ENCODE data around the gene NEK8. TPM values are rescaled to one million over a fixed set of nuclear protein-coding genes. Genes with fewer than 3 reads are reported as not detected.

Gene NEK8
- total RNA-seq, 2 donors from 2014 or later: 2.9 to 18.5 TPM

DNA sequence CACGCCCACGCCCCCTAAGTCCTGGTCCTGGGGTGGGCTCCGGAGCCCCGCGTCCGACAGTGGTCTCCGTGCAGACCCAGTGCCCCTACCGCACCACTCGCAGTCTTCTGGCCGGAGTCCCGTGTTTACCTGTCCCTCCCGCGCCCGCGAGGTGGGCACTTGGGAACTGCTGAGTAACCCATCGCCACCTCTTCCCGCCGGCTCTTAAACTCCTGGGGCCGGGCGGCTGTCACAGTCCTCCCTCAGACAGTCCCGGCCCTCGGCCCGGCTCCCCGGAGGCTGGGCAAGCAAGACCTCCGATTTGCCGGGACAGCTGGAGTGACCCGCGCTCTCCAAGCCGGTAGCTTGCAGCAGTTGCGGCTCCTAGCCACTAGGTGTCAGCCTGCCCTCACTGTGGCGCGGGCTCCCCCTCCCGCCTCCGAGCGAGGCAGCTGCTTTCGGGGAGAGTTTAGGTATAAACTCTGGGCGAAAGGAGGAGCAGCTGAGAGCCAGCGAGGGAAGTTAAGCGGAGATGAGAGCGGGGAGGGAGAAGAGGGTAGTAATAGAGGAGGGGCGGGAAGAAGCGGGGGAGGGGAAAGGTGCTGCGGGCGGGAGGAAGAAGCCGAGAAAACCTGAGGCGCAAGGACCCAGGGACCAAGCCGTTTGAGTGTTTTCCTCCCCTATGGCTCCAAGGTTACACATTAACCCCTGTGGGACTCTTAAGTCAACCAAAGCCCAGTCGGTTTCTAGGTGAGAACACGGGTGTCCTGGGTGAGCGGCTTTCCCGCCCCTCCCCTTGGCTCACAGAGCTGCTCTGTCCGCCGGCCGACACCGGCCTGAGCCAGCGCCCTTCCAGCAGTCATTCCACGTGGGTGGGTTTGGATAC lies 1.7 kb upstream of the NEK8 start:
- TF ChIP-seq, protein P1, sequence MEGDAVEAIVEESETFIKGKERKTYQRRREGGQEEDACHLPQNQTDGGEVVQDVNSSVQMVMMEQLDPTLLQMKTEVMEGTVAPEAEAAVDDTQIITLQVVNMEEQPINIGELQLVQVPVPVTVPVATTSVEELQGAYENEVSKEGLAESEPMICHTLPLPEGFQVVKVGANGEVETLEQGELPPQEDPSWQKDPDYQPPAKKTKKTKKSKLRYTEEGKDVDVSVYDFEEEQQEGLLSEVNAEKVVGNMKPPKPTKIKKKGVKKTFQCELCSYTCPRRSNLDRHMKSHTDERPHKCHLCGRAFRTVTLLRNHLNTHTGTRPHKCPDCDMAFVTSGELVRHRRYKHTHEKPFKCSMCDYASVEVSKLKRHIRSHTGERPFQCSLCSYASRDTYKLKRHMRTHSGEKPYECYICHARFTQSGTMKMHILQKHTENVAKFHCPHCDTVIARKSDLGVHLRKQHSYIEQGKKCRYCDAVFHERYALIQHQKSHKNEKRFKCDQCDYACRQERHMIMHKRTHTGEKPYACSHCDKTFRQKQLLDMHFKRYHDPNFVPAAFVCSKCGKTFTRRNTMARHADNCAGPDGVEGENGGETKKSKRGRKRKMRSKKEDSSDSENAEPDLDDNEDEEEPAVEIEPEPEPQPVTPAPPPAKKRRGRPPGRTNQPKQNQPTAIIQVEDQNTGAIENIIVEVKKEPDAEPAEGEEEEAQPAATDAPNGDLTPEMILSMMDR (IDR thresholded peaks at IDR 0.05): peak; percentile 99 to 100 (median 100)
- TF ChIP-seq POLR2A (IDR thresholded peaks at IDR 0.05): peak in 2 of 3 donors; percentile 37 to 53
- ATAC-seq (peak; percentile 74), DNase-seq (peak; percentile 92 to 95 (median 95))
- H3K36me3 ChIP-seq (replicated peaks in 1 of 2; ENCODE audit: insufficient read depth in 1 of 2, low read depth in 2 of 2): peaks cover 18 to 22% of the 10 kb centered on the region in 2 donors
- no peaks in the 10 kb centered on the region for H3K9me3 ChIP-seq
- H3K27me3 ChIP-seq: no peaks in the 10 kb centered on the region
- peaks cover 46% of the 10 kb centered on the region for H3K4me1 ChIP-seq
- H3K27ac ChIP-seq: peak overlapping the region; percentile 95 to 99 (median 98)
- 0 to 1% methylated on average over 31 to 56 of the region's 57 CpGs for WGBS, 2 donors
- H3K4me3 ChIP-seq: peak overlapping the region; percentile 54 to 59
- intact Hi-C loops (cut with DNase I): no loop called here

DNA sequence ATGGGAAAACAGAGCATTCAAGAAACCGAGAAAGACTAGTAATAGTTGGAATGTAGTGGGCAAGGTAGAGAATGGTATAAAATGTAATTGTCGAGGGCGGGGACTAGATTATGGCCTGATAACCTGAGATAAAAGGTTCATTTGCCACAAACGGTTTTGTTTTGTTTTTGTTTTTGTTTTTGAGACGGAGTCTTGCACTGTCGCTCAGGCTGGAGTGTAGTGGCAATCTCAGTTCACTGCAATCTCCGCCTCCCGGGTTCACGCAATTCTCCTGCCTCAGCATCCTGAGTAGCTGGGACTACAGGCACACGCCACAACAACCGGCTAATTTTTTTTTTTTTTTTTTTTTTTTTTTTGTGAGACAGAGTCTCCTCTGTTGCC lies 1.4 kb downstream of the NEK8 start:
- DNase-seq: no peak
- Histone ChIP-seq H3K36me3 (replicated peaks in 1 of 2; ENCODE audit: insufficient read depth in 1 of 2, low read depth in 2 of 2) (no peaks in the 10 kb centered on the region), H3K4me3 (no peak overlapping the region), H3K27me3 (no peaks in the 10 kb centered on the region), H3K4me1 (peaks cover 25% of the 10 kb centered on the region), H3K27ac (no peak overlapping the region), H3K9me3 (no peaks in the 10 kb centered on the region)
- ATAC-seq: no peak
- WGBS, 2 donors: 81 to 85% methylated on average over 11 of the region's 11 CpGs
- intact Hi-C loops (cut with DNase I): no loop called here
- no peak for TF ChIP-seq POLR2A (IDR thresholded peaks at IDR 0.05)
- TF ChIP-seq, protein P1 (IDR thresholded peaks at IDR 0.05): no peak

DNA sequence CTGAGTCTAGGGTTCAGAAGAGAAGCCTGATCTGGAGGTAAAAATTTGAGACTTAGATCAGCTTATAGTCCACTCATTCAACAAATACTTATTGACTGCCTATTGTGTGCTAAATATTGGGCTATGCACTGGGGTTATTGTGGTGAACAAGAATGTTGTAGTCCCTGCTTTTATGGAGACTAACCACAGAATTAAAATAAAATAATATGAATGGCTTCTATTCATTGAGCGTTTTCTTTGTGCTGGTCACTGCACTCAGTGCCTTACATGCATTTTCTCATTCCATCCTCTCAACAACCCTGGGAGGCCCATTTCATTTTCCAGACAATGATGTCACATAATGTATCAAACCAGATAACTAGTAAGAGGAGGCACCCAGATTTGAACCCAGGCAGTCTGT lies 4.8 kb downstream of the NEK8 start:
- H3K9me3 ChIP-seq: no peaks in the 10 kb centered on the region
- no peaks in the 10 kb centered on the region for H3K27me3 ChIP-seq
- no peak for ATAC-seq
- 81 to 86% methylated on average over 1 of the region's 1 CpG for WGBS, 2 donors
- H3K4me3 ChIP-seq: no peak overlapping the region
- intact Hi-C loops (cut with DNase I): no loop called here
- H3K4me1 ChIP-seq: peaks cover 6% of the 10 kb centered on the region
- no peaks in the 10 kb centered on the region for H3K36me3 ChIP-seq (replicated peaks in 1 of 2; ENCODE audit: insufficient read depth in 1 of 2, low read depth in 2 of 2)
- no peak for DNase-seq
- TF ChIP-seq POLR2A (IDR thresholded peaks at IDR 0.05): no peak
- TF ChIP-seq, protein P1 (IDR thresholded peaks at IDR 0.05): no peak
- no peak overlapping the region for H3K27ac ChIP-seq

DNA sequence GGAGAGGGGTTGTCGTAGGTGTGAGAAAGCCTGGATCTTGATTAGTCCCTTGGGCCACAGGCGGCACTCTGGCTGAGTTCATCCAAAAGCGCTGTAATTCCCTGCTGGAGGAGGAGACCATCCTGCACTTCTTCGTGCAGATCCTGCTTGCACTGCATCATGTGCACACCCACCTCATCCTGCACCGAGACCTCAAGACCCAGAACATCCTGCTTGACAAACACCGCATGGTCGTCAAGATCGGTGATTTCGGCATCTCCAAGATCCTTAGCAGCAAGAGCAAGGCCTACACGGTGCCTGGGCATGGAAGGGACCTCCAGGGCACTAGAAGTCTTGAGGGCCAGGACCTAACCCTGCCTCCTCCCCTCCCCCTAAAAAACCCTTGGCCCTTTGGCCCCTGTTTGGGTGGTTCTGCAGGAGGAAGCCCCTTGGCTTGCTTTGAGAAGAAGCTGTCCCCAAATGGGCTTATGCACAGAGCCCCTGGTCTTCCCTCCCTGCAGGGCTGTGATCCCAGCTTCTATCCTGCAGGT lies 6.2 kb downstream of the NEK8 start:
- Histone ChIP-seq H3K36me3 (replicated peaks in 1 of 2; ENCODE audit: insufficient read depth in 1 of 2, low read depth in 2 of 2) (no peaks in the 10 kb centered on the region), H3K27ac (no peak overlapping the region), H3K4me1 (no peaks in the 10 kb centered on the region), H3K9me3 (no peaks in the 10 kb centered on the region), H3K27me3 (no peaks in the 10 kb centered on the region), H3K4me3 (no peak overlapping the region)
- ATAC-seq (no peak), DNase-seq (no peak)
- TF ChIP-seq POLR2A (IDR thresholded peaks at IDR 0.05): no peak
- TF ChIP-seq, protein P1 (IDR thresholded peaks at IDR 0.05): no peak
- intact Hi-C loops (cut with DNase I): no loop called here
- 91 to 94% methylated on average over 9 to 10 of the region's 10 CpGs for WGBS, 2 donors

Data from body of pancreas (tissue), 4 donors.